C4-2B (cell line): ENCODE results near the gene TXNRD1.

ENCODE experiments used
- CTCF ChIP-seq: fragments of 450-650 bp; conservative IDR thresholded peaks from 2 replicates; pipeline ENCODE4 v1.5.1; 2017; ENCODE audit warnings: mild to moderate bottlenecking
- ZFX ChIP-seq: fragments of 450-650 bp; IDR thresholded peaks from 2 replicates; pipeline ENCODE4 v1.6.1; 2017

GRCh38 chr12:104263026-104263425 lies 47.4 kb downstream of the TXNRD1 start:
- no peak for TF ChIP-seq CTCF
- no peak for TF ChIP-seq ZFX
